ENCODE results near the gene SPEN.

SPEN gene

DNA sequence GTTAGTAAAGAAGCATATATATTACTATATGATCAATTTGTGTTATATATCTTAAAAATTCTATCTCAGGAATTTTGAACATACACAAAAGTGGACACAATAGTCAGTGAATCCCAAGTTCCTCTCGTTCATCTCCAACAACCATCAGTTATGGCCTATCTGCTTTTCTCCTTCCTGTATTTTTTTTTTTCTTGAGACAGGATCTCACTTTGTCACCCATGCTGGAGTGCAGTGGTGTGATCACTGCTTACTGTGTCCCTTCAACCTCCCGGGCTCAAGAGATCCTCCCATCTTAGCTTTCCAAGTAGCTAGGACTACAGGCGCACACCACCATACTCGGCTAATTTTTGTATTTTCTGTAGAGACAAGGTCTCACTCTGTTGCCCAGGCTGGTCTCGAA is 9.4 kb downstream of the SPEN start:
- no peak for DNase-seq
- no peak for TF ChIP-seq GATA1 (IDR thresholded peaks at IDR 0.05; ENCODE audit: low read depth, low read length)
- no peak for TF ChIP-seq POLR2A (IDR thresholded peaks at IDR 0.05; ENCODE audit: low read length)

DNA sequence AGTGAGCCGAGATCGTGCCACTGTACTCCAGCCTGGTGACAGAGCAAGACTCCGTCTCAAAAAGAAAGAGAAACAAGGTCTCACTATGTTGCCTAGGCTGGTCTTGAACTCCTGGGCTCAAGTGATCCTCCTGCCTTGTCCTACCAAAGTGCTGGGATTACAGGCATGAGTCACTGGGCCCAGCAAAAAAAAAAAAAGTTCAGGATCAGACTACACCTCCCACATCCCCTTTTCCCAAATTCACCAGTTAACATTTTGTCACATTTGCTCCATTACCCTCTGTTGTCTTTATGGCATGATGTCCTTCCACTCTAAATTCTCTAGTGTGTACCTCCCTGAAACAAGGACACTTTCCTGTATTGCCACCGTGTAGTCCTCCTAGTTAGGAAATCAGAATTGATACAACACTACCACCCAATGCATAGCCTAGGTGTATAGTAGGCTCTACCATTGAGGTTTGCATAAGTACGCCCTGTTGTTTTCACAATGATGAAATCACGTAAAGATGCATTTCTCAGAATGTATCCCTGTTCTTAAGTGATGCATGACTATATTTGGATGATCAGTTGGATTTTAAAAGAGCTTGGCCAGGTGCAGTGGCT is 10.7 kb downstream of the SPEN start:
- no peak for DNase-seq
- TF ChIP-seq GATA1 (IDR thresholded peaks at IDR 0.05; ENCODE audit: low read depth, low read length) (no peak), POLR2A (IDR thresholded peaks at IDR 0.05; ENCODE audit: low read length) (no peak)

DNA sequence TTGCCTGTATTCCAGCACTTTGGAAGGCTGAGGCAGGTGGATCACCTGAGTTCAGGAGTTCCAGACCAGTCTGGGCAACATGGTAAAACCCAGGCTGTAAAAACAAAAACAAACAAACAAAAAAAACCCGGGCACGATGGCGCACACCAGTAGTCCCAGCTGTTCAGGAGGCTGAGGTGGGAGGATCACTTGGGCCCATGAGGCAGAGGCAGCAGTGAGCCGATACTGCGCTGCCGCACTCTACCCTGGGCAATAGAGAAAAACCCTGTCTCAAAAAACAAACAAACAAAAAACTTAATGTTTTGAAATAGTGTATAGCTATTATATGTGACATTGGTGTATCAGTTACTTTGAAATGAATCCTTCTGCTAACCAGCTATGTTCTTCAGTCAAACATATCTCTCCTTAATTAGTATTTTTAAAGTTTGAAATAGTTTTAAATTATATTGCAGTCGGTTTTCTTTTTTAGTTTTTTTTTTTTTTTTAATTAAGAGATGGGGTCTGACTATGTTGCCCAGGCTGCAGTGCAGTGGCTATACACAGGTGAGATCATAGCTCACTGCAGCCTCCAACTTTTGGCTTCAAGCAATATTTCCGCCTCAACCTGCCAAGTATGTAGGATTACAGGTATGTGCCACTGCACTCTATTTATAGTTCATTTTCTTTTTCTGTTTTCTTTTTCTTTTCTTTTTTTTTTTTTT is 11.3 kb downstream of the SPEN start:
- DNase-seq = no peak
- TF ChIP-seq POLR2A (IDR thresholded peaks at IDR 0.05; ENCODE audit: low read length) (no peak), GATA1 (IDR thresholded peaks at IDR 0.05; ENCODE audit: low read depth, low read length) (no peak)

DNA sequence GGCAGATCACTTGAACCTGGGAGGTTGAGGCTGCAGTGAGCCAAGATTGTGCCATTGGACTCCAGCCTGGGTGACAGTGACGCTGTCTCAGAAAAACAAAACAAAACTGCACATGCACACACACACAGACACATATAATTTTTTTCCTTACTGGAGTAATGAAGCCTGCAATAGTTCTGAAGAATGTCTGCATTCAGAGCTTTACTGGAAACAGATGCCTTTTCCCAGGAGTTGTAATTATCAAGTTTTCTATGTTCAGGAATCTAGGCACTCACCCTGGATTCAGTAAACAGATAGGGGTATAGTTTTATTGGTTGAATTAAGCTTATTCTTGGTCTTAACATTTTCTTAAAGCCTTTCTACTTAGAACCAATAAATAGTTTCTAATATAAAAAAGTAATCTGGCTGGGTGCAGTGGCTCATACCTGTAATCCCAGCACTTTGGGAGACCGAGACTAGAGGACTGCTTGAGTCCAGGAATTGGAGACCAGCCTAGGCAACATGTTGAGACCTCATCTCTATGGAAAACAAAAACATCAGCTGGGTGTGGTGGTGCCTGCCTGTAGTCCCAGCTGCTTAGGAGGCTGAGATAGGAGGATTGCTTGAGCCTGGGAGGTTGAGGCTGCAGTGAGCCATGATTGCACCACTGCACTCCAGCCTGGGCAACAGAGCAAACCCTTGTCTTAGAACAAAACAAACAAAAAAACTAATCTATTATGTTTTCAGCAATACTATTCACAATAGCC is 15.8 kb downstream of the SPEN start:
- peak in 1 of 2 experiments; percentile 12 for DNase-seq
- TF ChIP-seq POLR2A (IDR thresholded peaks at IDR 0.05; ENCODE audit: low read length) (no peak), GATA1 (IDR thresholded peaks at IDR 0.05; ENCODE audit: low read depth, low read length) (no peak)

DNA sequence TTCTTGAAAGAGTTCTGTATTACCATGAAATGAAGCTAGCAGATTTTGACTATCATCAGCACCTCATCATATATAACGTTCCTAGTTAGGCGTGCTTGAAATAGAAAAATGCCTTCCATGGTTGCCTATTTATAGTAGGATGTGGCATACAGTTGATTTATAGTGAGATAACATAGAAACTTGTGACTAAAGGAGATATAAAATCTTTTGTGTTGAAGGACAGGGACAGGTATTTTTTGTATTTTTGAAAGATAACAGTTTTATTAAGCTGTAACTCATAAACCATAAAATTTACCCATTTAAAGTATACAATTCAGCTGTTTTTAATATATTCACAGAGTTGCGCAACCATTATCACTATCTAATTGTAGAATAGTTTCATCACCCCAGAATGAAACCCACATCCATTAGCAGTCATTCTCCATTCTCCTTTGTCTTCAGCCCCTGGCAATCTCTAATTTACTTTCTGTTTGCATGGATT is 19.3 kb downstream of the SPEN start:
- peak; percentile 21 to 62 for DNase-seq
- no peak for TF ChIP-seq GATA1 (IDR thresholded peaks at IDR 0.05; ENCODE audit: low read depth, low read length)
- TF ChIP-seq POLR2A (IDR thresholded peaks at IDR 0.05; ENCODE audit: low read length) = no peak

DNA sequence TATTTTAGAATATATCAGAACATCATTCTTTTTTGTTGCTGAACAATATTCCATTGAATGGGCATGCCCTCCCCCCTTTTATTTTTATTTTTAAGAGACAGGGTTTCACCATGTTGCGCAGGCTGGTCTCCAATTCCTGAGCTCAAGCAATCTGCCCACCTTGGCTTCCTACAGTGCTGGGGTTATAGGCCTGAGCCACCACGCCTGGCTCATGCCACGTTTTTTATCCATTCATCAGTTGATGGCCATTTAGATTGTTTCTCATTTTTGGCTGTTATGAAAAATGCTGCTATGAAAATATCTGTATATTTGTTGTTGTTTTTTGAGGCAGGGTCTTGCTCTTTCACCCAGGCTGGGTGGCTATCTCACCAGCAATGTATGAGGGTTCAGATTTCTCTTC is 19.8 kb downstream of the SPEN start:
- no peak for DNase-seq
- TF ChIP-seq POLR2A (IDR thresholded peaks at IDR 0.05; ENCODE audit: low read length) = no peak
- no peak for TF ChIP-seq GATA1 (IDR thresholded peaks at IDR 0.05; ENCODE audit: low read depth, low read length)

DNA sequence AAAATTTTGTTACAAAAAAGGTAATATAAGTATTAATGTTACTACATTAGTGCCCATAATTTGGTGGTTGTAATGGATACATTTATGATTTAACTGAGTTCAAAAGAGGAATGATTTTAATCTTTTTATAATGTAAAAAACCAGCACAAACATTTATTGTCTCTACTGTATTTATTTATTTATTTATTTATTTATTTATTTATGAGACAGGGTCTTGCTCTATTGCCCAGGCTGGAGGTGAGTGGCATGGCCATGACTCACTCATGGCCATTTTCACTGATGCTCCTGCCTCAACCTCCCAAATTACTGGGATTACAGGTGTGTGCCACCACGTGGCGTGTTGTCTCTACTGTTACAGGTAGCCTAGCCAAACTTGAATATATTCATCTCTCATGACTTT is 21.9 kb downstream of the SPEN start:
- TF ChIP-seq GATA1 (IDR thresholded peaks at IDR 0.05; ENCODE audit: low read depth, low read length) (no peak), POLR2A (IDR thresholded peaks at IDR 0.05; ENCODE audit: low read length) (no peak)
- no peak for DNase-seq

DNA sequence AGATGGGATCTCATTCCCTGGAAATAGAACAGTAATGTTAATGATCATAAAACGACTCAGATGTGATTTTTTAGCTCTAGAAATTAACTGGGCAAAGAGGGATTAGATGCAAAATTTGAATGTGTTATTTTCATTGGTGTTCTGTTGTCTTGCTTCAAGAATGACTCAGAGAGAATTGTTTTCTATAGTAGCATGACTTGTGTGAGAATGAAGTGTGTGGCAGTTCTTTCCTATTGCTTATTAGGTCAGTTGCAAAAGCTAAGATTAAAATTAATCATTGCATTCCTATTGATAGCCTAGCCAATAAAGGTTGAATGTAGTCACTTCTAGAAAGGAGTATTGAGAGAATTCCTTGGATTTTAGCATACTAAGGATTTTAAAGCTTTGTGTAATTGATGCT is 22.9 kb downstream of the SPEN start:
- TF ChIP-seq POLR2A (IDR thresholded peaks at IDR 0.05; ENCODE audit: low read length) = no peak
- no peak for TF ChIP-seq GATA1 (IDR thresholded peaks at IDR 0.05; ENCODE audit: low read depth, low read length)
- DNase-seq = no peak

DNA sequence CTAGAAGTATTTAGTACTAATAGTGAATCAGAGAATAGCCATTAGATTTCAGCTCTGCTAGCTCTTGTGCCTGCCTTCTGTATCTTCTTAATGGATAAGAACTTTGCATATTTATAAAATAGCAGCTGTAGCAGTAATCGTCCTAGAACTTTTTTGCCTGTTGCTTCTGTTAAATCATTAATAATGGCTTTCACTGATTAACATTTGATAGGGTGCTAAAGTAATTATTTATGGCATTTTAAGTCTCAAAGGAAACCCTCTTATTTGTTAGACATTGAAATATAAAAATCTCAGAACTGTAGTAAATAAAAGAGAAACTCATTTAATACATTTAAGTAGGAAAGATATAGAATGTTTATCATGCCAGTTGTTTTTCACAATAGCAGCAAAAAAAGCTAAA is 27.0 kb downstream of the SPEN start:
- TF ChIP-seq POLR2A (IDR thresholded peaks at IDR 0.05; ENCODE audit: low read length) (no peak), GATA1 (IDR thresholded peaks at IDR 0.05; ENCODE audit: low read depth, low read length) (no peak)

DNA sequence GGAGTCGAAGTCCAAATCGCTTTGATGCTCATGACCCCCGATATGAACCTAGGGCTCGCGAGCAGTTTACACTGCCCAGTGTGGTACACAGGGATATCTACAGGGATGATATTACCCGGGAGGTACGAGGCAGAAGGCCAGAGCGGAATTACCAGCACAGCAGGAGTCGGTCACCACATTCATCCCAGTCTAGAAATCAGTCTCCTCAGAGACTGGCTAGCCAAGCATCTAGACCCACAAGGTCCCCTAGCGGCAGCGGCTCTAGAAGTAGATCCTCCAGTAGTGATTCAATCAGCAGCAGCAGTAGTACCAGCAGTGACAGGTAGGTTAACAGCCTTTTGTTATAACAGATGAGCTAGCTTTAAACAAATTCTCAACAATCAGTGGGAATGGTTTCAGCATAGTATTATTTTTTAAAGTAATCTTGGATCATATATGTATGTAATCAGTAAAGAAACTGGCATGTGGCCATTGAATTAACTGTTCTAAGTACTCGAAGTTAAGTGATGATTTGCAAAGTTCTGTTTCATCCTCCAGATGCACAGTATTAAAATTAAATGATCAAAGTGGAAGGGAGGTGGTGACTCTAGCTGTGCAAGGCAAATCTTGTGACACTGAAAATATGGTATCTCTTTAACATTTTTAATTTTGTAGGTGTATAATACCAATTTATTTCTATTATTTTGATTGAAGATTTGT is 29.0 kb downstream of the SPEN start:
- TF ChIP-seq POLR2A (IDR thresholded peaks at IDR 0.05; ENCODE audit: low read length) (no peak), GATA1 (IDR thresholded peaks at IDR 0.05; ENCODE audit: low read depth, low read length) (no peak)
- no peak for DNase-seq

More for the DNA sequence above, 27.0 kb downstream of the SPEN start:
- no peak for DNase-seq

DNA sequence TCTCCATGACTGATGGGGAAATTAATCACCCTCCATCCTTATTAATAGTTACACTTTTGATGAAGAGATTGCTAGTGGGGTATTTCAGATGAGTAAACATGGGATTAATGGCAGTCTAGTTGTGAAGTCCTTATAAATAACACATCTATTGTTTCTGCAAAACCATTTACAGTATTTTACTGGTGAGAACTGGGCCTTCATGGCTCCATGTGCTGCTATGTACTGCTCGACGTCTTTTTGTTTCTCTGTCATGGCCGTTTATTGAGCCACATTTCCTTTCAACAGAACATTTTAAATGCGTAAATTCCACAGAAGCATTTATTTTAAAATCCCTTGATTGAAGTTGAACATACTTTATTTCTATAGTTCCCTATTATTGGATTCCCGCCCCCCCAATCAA is 34.5 kb downstream of the SPEN start:
- TF ChIP-seq POLR2A (IDR thresholded peaks at IDR 0.05; ENCODE audit: low read length) = no peak
- no peak for DNase-seq

DNA sequence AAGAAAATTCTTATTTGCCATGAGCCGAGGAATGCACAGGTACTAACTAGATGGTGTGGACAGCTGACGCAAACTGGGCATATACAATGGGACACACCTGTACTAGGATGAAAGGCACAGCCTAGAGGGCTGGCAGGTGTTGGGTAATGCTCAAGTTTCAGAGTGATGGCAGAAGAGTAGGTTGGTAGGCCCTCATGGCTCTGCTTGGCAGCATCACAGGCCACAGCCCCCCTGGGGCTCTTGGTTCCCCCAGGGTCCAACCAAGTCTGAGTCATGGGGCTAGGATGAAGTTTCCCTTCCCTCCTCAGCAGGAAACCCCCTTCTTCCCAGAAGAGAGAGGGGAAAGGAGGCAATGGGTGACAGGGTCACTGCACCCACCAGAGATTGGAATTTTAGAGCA is 35.2 kb downstream of the SPEN start:
- DNase-seq = no peak

DNA sequence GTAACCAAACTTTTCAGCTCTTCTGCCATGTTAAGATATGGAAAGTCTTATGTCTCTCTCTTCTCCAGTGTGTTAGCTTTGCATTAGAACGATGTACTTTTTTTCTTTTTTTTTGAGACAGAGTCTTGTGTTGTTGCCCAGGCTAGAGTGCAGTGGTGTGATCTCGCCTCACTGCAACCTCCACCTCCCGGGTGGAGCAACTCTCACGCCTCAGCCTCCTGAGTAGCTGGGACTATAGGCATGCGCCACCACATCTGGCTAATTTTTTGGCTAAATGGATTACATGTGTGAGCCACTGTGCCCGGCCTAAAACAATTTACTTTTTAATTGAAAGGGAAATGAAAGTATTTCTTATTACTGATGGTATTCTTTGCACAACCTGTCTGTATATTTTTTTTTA is 35.8 kb downstream of the SPEN start:
- peak in 1 of 2 experiments; percentile 31 for DNase-seq
- no peak for TF ChIP-seq GATA1 (IDR thresholded peaks at IDR 0.05; ENCODE audit: low read depth, low read length)
- no peak for TF ChIP-seq POLR2A (IDR thresholded peaks at IDR 0.05; ENCODE audit: low read length)

More for the DNA sequence above, 35.2 kb downstream of the SPEN start:
- TF ChIP-seq GATA1 (IDR thresholded peaks at IDR 0.05; ENCODE audit: low read depth, low read length) = no peak

DNA sequence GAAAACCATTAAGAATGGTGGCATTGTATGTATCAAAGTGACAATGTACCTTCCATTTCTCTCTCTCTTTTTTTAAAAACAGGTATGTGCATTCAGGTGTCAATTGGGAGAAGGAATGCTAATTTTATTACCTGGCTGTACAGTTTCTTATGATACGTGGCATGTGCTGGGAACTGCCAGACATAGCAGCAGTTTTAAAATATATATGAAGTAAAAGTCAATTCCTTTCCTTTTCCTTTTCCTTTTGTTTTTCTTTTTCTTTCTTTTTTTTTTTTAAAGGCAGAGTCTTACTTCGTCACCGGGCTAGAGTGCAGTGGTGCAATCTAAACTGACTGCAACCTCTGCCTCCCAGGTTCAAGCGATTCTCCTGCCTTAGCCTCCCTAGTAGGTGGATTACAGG is 37.0 kb downstream of the SPEN start:
- DNase-seq = no peak
- TF ChIP-seq GATA1 (IDR thresholded peaks at IDR 0.05; ENCODE audit: low read depth, low read length) (no peak), POLR2A (IDR thresholded peaks at IDR 0.05; ENCODE audit: low read length) (no peak)
